Measurements from ENCODE around the gene PXN.

The PXN gene

GRCh38 chr12:120276734-120277133 lies 11.2 kb upstream of the PXN start:
- H3K4ac ChIP-seq (ENCODE audit: low read depth in 1 of 2, low read length in 2 of 2) = no peak overlapping the region
- no peak overlapping the region for H3K23ac ChIP-seq (ENCODE audit: low read length in 2 of 2)
- H4K91ac ChIP-seq (ENCODE audit: low read length) = no peak overlapping the region
- no peak overlapping the region for H2BK15ac ChIP-seq (ENCODE audit: low read depth, poor library complexity, severe bottlenecking)
- no peak overlapping the region for H3K18ac ChIP-seq (ENCODE audit: low read depth in 1 of 2, low read length in 2 of 2)
- H3K27me3 ChIP-seq (ENCODE audit: control insufficient read depth in 1 of 2, insufficient read depth in 1 of 2, low read length in 2 of 2) = no peaks in the 10 kb centered on the region
- H3K9me3 ChIP-seq (ENCODE audit: control insufficient read depth, low read length) = no peaks in the 10 kb centered on the region
- H3K27ac ChIP-seq (ENCODE audit: low read length, poor library complexity, severe bottlenecking) = no peak overlapping the region
- H3K4me2 ChIP-seq (ENCODE audit: low read length, poor library complexity, severe bottlenecking) = no peak overlapping the region
- H3K14ac ChIP-seq (ENCODE audit: low read length in 2 of 2) = no peak overlapping the region
- no peak overlapping the region for H3K4me3 ChIP-seq (ENCODE audit: insufficient read depth in 1 of 2, low read depth in 1 of 2, low read length in 2 of 2)
- H2BK5ac ChIP-seq (ENCODE audit: low read depth, low read length, poor library complexity, severe bottlenecking) = no peak overlapping the region
- no peak overlapping the region for H2AK5ac ChIP-seq (ENCODE audit: low read length, severe bottlenecking)
- H3K79me1 ChIP-seq (replicated peaks; ENCODE audit: low read length, poor library complexity, severe bottlenecking) = no peaks in the 10 kb centered on the region
- H2BK120ac ChIP-seq (ENCODE audit: low read depth, low read length) = no peak overlapping the region
- peaks cover 12% of the 10 kb centered on the region for H3K4me1 ChIP-seq (ENCODE audit: control insufficient read depth, insufficient read depth, low read depth, low read length)
- H3K9ac ChIP-seq (ENCODE audit: low read length) = no peak overlapping the region
- H2BK12ac ChIP-seq (ENCODE audit: low read length in 2 of 2) = no peak overlapping the region
- 89% methylated on average over 2 of the region's 6 CpGs for WGBS
- H3K36me3 ChIP-seq (ENCODE audit: control insufficient read depth in 1 of 2, insufficient read depth in 2 of 2, low read depth in 1 of 2, low read length in 2 of 2) = no peaks in the 10 kb centered on the region
- no peak overlapping the region for H2AFZ ChIP-seq (ENCODE audit: low read depth, low read length)
- DNase-seq = no peak
- H4K8ac ChIP-seq (ENCODE audit: low read length) = no peak overlapping the region

GRCh38 chr12:120267736-120268135 lies 2.2 kb upstream of the PXN start:
- Histone ChIP-seq H3K9me3 (ENCODE audit: control insufficient read depth, low read length) (no peaks in the 10 kb centered on the region), H3K14ac (ENCODE audit: low read length in 2 of 2) (no peak overlapping the region), H3K18ac (ENCODE audit: low read depth in 1 of 2, low read length in 2 of 2) (no peak overlapping the region), H2AFZ (ENCODE audit: low read depth, low read length) (no peak overlapping the region), H4K91ac (ENCODE audit: low read length) (no peak overlapping the region), H2BK120ac (ENCODE audit: low read depth, low read length) (no peak overlapping the region), H3K27ac (ENCODE audit: low read length, poor library complexity, severe bottlenecking) (no peak overlapping the region), H3K27me3 (ENCODE audit: control insufficient read depth in 1 of 2, insufficient read depth in 1 of 2, low read length in 2 of 2) (no peaks in the 10 kb centered on the region), H3K23ac (ENCODE audit: low read length in 2 of 2) (no peak overlapping the region), H3K4ac (ENCODE audit: low read depth in 1 of 2, low read length in 2 of 2) (no peak overlapping the region), H2BK5ac (ENCODE audit: low read depth, low read length, poor library complexity, severe bottlenecking) (no peak overlapping the region), H3K79me1 (replicated peaks; ENCODE audit: low read length, poor library complexity, severe bottlenecking) (no peaks in the 10 kb centered on the region), H2AK5ac (ENCODE audit: low read length, severe bottlenecking) (no peak overlapping the region), H2BK15ac (ENCODE audit: low read depth, poor library complexity, severe bottlenecking) (no peak overlapping the region), H3K4me1 (ENCODE audit: control insufficient read depth, insufficient read depth, low read depth, low read length) (peaks cover 9% of the 10 kb centered on the region), H3K9ac (ENCODE audit: low read length) (peak overlapping the region; percentile 5), H3K4me2 (ENCODE audit: low read length, poor library complexity, severe bottlenecking) (no peak overlapping the region), H3K36me3 (ENCODE audit: control insufficient read depth in 1 of 2, insufficient read depth in 2 of 2, low read depth in 1 of 2, low read length in 2 of 2) (peaks cover 0 to 6% of the 10 kb centered on the region in 2 experiments), H4K8ac (ENCODE audit: low read length) (peak overlapping the region; percentile 37), H3K4me3 (ENCODE audit: insufficient read depth in 1 of 2, low read depth in 1 of 2, low read length in 2 of 2) (no peak overlapping the region), H2BK12ac (ENCODE audit: low read length in 2 of 2) (no peak overlapping the region)
- 64% methylated on average over 4 of the region's 4 CpGs for WGBS
- no peak for DNase-seq

- H3K36me3 ChIP-seq (ENCODE audit: control insufficient read depth in 1 of 2, insufficient read depth in 2 of 2, low read depth in 1 of 2, low read length in 2 of 2) = peaks cover 0 to 17% of the 10 kb centered on the region in 2 experiments
- H3K9me3 ChIP-seq (ENCODE audit: control insufficient read depth, low read length) = no peaks in the 10 kb centered on the region
- H3K18ac ChIP-seq (ENCODE audit: low read depth in 1 of 2, low read length in 2 of 2) = no peak overlapping the region
- no peak overlapping the region for H3K27ac ChIP-seq (ENCODE audit: low read length, poor library complexity, severe bottlenecking)
- no peak overlapping the region for H3K4me2 ChIP-seq (ENCODE audit: low read length, poor library complexity, severe bottlenecking)
- H2BK12ac ChIP-seq (ENCODE audit: low read length in 2 of 2) = peak overlapping the region; percentile 1 to 75
- peak overlapping the region in 1 of 2 experiments; percentile 14 for H3K4me3 ChIP-seq (ENCODE audit: insufficient read depth in 1 of 2, low read depth in 1 of 2, low read length in 2 of 2)
- no peak overlapping the region for H2BK120ac ChIP-seq (ENCODE audit: low read depth, low read length)
- no peak overlapping the region for H2AFZ ChIP-seq (ENCODE audit: low read depth, low read length)
- H3K79me1 ChIP-seq (replicated peaks; ENCODE audit: low read length, poor library complexity, severe bottlenecking) = no peaks in the 10 kb centered on the region
- H2AK5ac ChIP-seq (ENCODE audit: low read length, severe bottlenecking) = peak overlapping the region; percentile 15
- no peak overlapping the region for H3K23ac ChIP-seq (ENCODE audit: low read length in 2 of 2)
- no peak overlapping the region for H2BK5ac ChIP-seq (ENCODE audit: low read depth, low read length, poor library complexity, severe bottlenecking)
- H2BK15ac ChIP-seq (ENCODE audit: low read depth, poor library complexity, severe bottlenecking) = no peak overlapping the region
- peaks cover 19% of the 10 kb centered on the region for H3K4me1 ChIP-seq (ENCODE audit: control insufficient read depth, insufficient read depth, low read depth, low read length)
- peak overlapping the region; percentile 21 for H3K9ac ChIP-seq (ENCODE audit: low read length)
- H3K4ac ChIP-seq (ENCODE audit: low read depth in 1 of 2, low read length in 2 of 2) = no peak overlapping the region
- no peaks in the 10 kb centered on the region for H3K27me3 ChIP-seq (ENCODE audit: control insufficient read depth in 1 of 2, insufficient read depth in 1 of 2, low read length in 2 of 2)
- no peak for DNase-seq
- H4K8ac ChIP-seq (ENCODE audit: low read length) = peak overlapping the region; percentile 45
- WGBS = 67% methylated on average over 7 of the region's 8 CpGs
- H4K91ac ChIP-seq (ENCODE audit: low read length) = no peak overlapping the region
- no peak overlapping the region for H3K14ac ChIP-seq (ENCODE audit: low read length in 2 of 2)
Observed at GRCh38 chr12:120266180-120266870, 795 bp upstream of the PXN start.

GRCh38 chr12:120264904-120265472 lies 542 bp downstream of the PXN start:
- peaks cover 19% of the 10 kb centered on the region for H3K4me1 ChIP-seq (ENCODE audit: control insufficient read depth, insufficient read depth, low read depth, low read length)
- H3K9me3 ChIP-seq (ENCODE audit: control insufficient read depth, low read length) = no peaks in the 10 kb centered on the region
- peak overlapping the region; percentile 42 to 68 for H2BK12ac ChIP-seq (ENCODE audit: low read length in 2 of 2)

More at GRCh38 chr12:120264904-120265472, 542 bp downstream of the PXN start:
- no peaks in the 10 kb centered on the region for H3K27me3 ChIP-seq (ENCODE audit: control insufficient read depth in 1 of 2, insufficient read depth in 1 of 2, low read length in 2 of 2)
- H3K9ac ChIP-seq (ENCODE audit: low read length) = peak overlapping the region; percentile 91
- peak overlapping the region; percentile 87 for H4K91ac ChIP-seq (ENCODE audit: low read length)
- under 1% methylated on average over 20 of the region's 29 CpGs for WGBS
- H3K4me3 ChIP-seq (ENCODE audit: insufficient read depth in 1 of 2, low read depth in 1 of 2, low read length in 2 of 2) = peak overlapping the region; percentile 95 to 97
- H2BK120ac ChIP-seq (ENCODE audit: low read depth, low read length) = peak overlapping the region; percentile 91
- peak overlapping the region; percentile 74 to 81 for H3K4ac ChIP-seq (ENCODE audit: low read depth in 1 of 2, low read length in 2 of 2)
- peak overlapping the region; percentile 88 for H3K4me2 ChIP-seq (ENCODE audit: low read length, poor library complexity, severe bottlenecking)
- H2AFZ ChIP-seq (ENCODE audit: low read depth, low read length) = no peak overlapping the region
- H2BK15ac ChIP-seq (ENCODE audit: low read depth, poor library complexity, severe bottlenecking) = peak overlapping the region; percentile 63
- H3K79me1 ChIP-seq (replicated peaks; ENCODE audit: low read length, poor library complexity, severe bottlenecking) = no peaks in the 10 kb centered on the region
- peak overlapping the region; percentile 89 for H2BK5ac ChIP-seq (ENCODE audit: low read depth, low read length, poor library complexity, severe bottlenecking)
- peak overlapping the region in 1 of 2 experiments; percentile 85 for H3K23ac ChIP-seq (ENCODE audit: low read length in 2 of 2)
- peak overlapping the region; percentile 94 to 99 for H3K18ac ChIP-seq (ENCODE audit: low read depth in 1 of 2, low read length in 2 of 2)
- H3K14ac ChIP-seq (ENCODE audit: low read length in 2 of 2) = peak overlapping the region; percentile 95 to 99
- no peak for DNase-seq
- peak overlapping the region; percentile 19 for H4K8ac ChIP-seq (ENCODE audit: low read length)
- H3K27ac ChIP-seq (ENCODE audit: low read length, poor library complexity, severe bottlenecking) = peak overlapping the region; percentile 84
- peaks cover 0 to 25% of the 10 kb centered on the region in 2 experiments for H3K36me3 ChIP-seq (ENCODE audit: control insufficient read depth in 1 of 2, insufficient read depth in 2 of 2, low read depth in 1 of 2, low read length in 2 of 2)
- peak overlapping the region; percentile 57 for H2AK5ac ChIP-seq (ENCODE audit: low read length, severe bottlenecking)

Data from mesenchymal stem cell (in vitro differentiated cells and primary cell).